ENCODE data around the gene RTCB.

Gene RTCB

GRCh38 chr22:32340411-32340810 lies 71.6 kb downstream of the RTCB start:
- no peak for TF ChIP-seq SIN3A (IDR thresholded peaks at IDR 0.05; ENCODE audit: borderline replicate concordance, insufficient read depth, low read length)
- no peak for TF ChIP-seq REST (IDR thresholded peaks at IDR 0.05; ENCODE audit: insufficient read depth in 1 of 2, low read depth in 2 of 2, low read length in 2 of 2)
- no peak for TF ChIP-seq POLR2AphosphoS5 (IDR thresholded peaks at IDR 0.05; ENCODE audit: low read depth, low read length)
- TF ChIP-seq FOXP2 (optimal IDR thresholded peaks at IDR 0.05; ENCODE audit: borderline replicate concordance, extremely low read depth, extremely low read length, insufficient read depth): no peak
- no peak for TF ChIP-seq TAF1 (IDR thresholded peaks at IDR 0.05; ENCODE audit: borderline replicate concordance, insufficient read depth, low read length)

- TF ChIP-seq POLR2AphosphoS5 (IDR thresholded peaks at IDR 0.05; ENCODE audit: low read depth, low read length) (no peak), FOXP2 (optimal IDR thresholded peaks at IDR 0.05; ENCODE audit: borderline replicate concordance, extremely low read depth, extremely low read length, insufficient read depth) (no peak), REST (IDR thresholded peaks at IDR 0.05; ENCODE audit: insufficient read depth in 1 of 2, low read depth in 2 of 2, low read length in 2 of 2) (no peak), TAF1 (IDR thresholded peaks at IDR 0.05; ENCODE audit: borderline replicate concordance, insufficient read depth, low read length) (no peak), SIN3A (IDR thresholded peaks at IDR 0.05; ENCODE audit: borderline replicate concordance, insufficient read depth, low read length) (no peak)
Observed at GRCh38 chr22:32339190-32340012, 72.6 kb downstream of the RTCB start.

- TF ChIP-seq SIN3A (IDR thresholded peaks at IDR 0.05; ENCODE audit: borderline replicate concordance, insufficient read depth, low read length): no peak
- TF ChIP-seq TAF1 (IDR thresholded peaks at IDR 0.05; ENCODE audit: borderline replicate concordance, insufficient read depth, low read length): no peak
- no peak for TF ChIP-seq REST (IDR thresholded peaks at IDR 0.05; ENCODE audit: insufficient read depth in 1 of 2, low read depth in 2 of 2, low read length in 2 of 2)
- no peak for TF ChIP-seq POLR2AphosphoS5 (IDR thresholded peaks at IDR 0.05; ENCODE audit: low read depth, low read length)
- no peak for TF ChIP-seq FOXP2 (optimal IDR thresholded peaks at IDR 0.05; ENCODE audit: borderline replicate concordance, extremely low read depth, extremely low read length, insufficient read depth)
Observed at GRCh38 chr22:32338757-32339156, 73.3 kb downstream of the RTCB start.

Data from PFSK-1 (cell line).